HT-29 (cell line): ENCODE data around the gene CCDC188. TPM values are rescaled to one million over a fixed set of nuclear protein-coding genes. Genes with fewer than 3 reads are reported as not detected.

Source experiments
- DNase-seq: peaks from one replicate; pipeline ENCODE4 v3.0.0-alpha.2; 2015; ENCODE audit warnings: low spot score
- total RNA-seq: library from RNA; depleted of rRNA; stranded (reverse); fragments of >200 nt; shearing (Covaris generic); gene quantifications from 2 replicates; pipeline ENCODE4 v1.2.3, GENCODE V29; 2014

CCDC188 gene
- total RNA-seq, 1 experiment from 2014 or later = 0.20 TPM

GRCh38 chr22:20149257-20150250, 1.3 kb downstream of the CCDC188 start:
- DNase-seq = no peak

GRCh38 chr22:20148414-20148813, 2.4 kb downstream of the CCDC188 start:
- DNase-seq = no peak

GRCh38 chr22:20147237-20147988, 3.4 kb downstream of the CCDC188 start:
- DNase-seq = no peak

GRCh38 chr22:20146777-20147176, 4.1 kb downstream of the CCDC188 start:
- DNase-seq = no peak

- no peak for DNase-seq
These were observed 5.0 kb downstream of the CCDC188 start for GRCh38 chr22:20145832-20146223.

GRCh38 chr22:20145206-20145831, 5.5 kb downstream of the CCDC188 start:
- no peak for DNase-seq

GRCh38 chr22:20143883-20144665, 6.8 kb downstream of the CCDC188 start:
- DNase-seq = no peak

DNA sequence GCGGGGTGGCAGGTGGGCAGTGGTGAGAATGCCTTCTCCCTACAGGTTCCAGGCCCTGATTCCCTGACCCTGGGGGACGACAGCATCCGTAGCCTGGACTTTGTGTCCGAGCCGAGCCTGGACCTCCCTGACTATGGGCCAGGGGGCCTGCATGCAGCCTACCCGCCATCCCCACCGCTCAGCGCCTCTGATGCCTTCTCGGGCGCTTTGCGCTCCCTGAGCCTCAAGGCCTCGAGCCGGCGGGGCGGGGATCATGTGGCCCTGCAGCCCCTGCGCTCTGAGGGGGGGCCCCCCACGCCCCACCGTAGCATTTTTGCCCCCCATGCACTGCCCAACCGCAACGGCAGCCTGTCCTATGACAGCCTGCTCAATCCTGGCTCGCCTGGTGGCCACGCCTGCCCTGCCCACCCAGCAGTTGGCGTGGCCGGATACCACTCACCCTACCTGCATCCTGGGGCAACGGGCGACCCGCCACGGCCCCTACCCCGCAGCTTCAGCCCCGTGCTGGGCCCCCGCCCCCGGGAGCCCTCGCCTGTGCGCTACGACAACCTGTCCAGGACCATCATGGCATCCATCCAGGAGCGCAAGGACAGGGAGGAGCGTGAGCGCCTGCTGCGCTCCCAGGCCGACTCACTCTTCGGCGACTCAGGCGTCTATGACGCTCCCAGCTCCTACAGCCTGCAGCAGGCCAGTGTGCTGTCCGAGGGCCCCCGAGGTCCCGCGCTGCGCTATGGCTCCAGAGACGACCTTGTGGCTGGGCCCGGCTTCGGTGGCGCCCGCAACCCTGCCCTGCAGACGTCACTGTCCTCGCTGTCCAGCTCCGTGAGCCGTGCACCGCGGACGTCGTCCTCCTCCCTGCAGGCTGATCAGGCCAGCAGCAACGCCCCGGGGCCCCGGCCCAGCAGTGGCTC, 7.9 kb downstream of the CCDC188 start:
- DNase-seq = no peak

DNA sequence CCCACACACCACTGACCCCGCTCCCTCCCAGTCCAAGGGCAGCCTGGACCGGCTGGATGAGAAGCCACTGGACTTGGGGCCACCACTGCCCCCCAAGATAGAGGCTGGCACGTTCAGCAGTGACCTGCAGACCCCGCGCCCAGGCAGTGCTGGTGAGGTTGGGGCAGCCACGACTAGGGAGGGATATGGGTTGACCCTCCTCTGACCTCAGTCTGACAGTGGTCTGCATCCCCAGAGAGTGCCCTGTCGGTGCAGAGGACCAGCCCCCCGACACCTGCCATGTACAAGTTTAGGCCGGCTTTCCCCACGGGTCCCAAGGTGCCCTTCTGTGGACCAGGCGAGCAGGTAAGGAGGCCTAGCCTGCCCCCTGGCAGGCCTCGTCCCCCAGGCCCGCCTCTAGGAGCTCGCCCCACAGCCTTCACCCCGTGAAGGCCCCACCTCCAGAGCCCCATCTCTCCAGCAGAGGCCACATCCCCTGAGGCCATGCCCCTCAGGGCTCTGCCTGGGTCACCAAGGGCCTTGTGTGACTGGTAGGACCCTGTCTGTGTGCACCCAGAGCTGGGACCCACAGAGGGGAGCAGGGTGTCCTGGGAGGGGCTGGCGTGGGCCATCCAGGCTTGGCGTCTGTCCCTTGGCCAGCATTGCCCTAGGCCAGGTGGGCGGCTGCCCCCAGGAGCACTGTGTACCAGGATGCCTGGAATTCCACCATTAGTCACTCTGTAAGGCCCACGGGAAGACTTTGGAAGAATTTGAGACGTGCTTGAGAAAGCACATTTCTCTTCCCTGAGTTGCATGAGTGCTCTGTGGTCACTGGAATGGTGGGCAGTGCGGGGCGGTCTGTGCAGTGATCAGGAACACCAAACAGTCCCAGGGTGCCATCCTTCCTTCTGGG, 9.4 kb downstream of the CCDC188 start:
- DNase-seq = no peak

- DNase-seq = no peak
These were observed 10.3 kb downstream of the CCDC188 start for GRCh38 chr22:20140521-20140964.

- no peak for DNase-seq
These were observed 10.8 kb downstream of the CCDC188 start for GRCh38 chr22:20140107-20140445.

- no peak for DNase-seq
These were observed 11.3 kb downstream of the CCDC188 start for GRCh38 chr22:20139391-20140106.

DNA sequence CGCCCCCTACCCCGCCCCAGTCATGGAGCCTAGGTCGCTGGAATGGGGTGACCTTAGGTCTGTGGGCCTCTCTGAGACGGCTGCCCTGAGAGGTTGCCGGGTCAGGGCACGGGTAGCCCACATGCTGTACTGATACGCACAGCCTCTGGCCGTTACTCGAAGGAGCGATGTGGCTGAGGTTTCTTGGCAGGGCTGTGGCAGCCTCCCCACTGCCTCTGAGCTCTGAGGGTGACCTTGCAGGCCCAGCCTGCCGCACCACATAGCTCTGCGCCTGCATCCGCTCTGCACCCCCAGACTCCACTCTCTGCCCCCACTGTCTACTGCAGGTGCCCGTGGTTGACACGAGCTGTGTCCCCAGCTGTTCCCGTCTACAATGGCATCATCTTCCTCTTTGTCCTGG, 12.0 kb downstream of the CCDC188 start:
- DNase-seq = no peak

- peak; percentile 27 for DNase-seq
These were observed 12.5 kb downstream of the CCDC188 start for GRCh38 chr22:20138417-20138738.

GRCh38 chr22:20137671-20138416, 13.0 kb downstream of the CCDC188 start:
- DNase-seq = no peak

DNA sequence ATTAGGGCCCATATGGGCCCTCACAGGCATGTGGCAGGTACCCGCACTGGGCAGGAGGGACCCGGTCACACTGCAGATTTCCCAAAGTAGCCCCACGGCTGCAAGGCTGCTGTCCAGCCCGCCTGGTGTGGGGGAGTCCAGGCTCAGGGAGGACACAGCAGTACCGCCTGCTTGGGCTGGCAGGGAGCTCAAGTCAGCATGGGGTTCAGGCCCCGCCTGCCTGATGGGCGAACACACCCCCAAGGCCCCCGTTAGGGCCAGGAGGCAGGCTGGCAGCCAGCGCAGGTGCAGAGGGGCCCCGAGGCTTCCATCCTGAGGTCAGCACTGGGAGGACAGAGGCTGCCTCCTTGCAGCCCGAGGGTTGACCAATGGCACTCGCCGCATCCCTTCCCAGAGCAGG, 13.7 kb downstream of the CCDC188 start:
- no peak for DNase-seq

GRCh38 chr22:20136603-20136873, 14.3 kb downstream of the CCDC188 start:
- DNase-seq = no peak
